Measurements from ENCODE around the gene HDDC2.
"Not testable (repeated sequence)": the region's sequence is repeated elsewhere in the genome, so short reads cannot be mapped to it uniquely, and the experiment has no call there.

HDDC2 gene

DNA sequence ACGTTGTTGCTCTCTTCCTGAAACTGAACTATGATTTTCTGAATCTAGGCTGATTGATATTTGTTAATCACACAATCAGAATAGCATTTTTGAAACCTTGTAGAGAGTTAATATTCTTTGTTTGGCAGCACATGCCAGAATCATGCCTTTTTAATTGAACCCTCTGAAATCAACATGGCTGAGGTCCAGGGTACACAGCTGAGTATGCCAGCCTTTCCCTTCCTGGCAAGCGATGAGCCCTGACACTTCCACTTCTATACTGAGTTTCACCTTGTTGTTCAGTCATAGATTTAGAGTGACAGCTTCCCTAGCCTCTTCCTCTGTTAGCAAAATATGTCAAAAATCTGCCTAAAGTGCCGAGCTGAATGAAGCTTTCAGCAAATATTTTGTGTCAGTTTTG, 6.8 kb downstream of the HDDC2 start:
- no peak for DNase-seq (ENCODE audit: low spot score)
- TF ChIP-seq, protein P1, sequence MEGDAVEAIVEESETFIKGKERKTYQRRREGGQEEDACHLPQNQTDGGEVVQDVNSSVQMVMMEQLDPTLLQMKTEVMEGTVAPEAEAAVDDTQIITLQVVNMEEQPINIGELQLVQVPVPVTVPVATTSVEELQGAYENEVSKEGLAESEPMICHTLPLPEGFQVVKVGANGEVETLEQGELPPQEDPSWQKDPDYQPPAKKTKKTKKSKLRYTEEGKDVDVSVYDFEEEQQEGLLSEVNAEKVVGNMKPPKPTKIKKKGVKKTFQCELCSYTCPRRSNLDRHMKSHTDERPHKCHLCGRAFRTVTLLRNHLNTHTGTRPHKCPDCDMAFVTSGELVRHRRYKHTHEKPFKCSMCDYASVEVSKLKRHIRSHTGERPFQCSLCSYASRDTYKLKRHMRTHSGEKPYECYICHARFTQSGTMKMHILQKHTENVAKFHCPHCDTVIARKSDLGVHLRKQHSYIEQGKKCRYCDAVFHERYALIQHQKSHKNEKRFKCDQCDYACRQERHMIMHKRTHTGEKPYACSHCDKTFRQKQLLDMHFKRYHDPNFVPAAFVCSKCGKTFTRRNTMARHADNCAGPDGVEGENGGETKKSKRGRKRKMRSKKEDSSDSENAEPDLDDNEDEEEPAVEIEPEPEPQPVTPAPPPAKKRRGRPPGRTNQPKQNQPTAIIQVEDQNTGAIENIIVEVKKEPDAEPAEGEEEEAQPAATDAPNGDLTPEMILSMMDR (IDR thresholded peaks at IDR 0.05; ENCODE audit: extremely low read depth, missing control alignments), result no peak

DNA sequence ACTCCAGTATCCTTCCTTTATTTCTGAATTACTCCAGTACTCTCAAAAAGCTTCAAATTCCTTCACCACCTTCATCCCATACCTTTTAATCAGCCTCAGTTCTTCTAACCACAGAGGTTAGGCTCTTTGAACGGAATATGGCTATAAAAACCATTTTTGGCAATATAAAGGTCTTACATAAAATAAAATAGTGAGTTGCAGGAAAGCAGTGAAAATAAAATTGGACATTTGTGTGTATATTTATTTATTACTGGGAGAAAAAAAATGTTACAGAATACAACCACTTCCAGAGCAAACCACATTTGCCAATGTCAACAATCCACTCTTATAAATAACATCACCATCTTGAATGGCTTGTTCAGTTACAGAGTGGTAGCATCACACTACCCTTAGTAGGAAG, 7.7 kb downstream of the HDDC2 start:
- no peak for DNase-seq (ENCODE audit: low spot score)
- TF ChIP-seq, protein P1 (IDR thresholded peaks at IDR 0.05; ENCODE audit: extremely low read depth, missing control alignments), result no peak

DNA sequence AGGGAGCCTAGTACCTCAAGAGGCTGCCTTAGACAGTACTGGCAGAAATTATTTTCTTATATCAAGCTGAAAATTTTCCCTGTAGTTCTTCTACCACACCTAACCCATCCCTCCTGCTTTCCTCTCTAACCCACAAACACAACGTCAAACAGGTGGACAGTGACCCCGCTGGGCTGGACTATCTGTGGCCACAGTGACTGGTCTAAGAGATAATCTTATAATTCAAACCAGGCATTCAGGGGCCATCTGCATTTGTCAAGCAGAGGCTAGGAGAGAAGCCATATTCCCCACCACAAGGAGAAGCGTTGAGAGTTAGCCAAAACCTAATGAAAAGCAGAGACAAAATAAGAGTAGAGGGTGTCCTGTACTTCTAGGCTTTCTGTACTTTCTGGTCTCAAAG, 8.2 kb downstream of the HDDC2 start:
- TF ChIP-seq, protein P1 (IDR thresholded peaks at IDR 0.05; ENCODE audit: extremely low read depth, missing control alignments), result no peak
- DNase-seq (ENCODE audit: low spot score), result no peak

DNA sequence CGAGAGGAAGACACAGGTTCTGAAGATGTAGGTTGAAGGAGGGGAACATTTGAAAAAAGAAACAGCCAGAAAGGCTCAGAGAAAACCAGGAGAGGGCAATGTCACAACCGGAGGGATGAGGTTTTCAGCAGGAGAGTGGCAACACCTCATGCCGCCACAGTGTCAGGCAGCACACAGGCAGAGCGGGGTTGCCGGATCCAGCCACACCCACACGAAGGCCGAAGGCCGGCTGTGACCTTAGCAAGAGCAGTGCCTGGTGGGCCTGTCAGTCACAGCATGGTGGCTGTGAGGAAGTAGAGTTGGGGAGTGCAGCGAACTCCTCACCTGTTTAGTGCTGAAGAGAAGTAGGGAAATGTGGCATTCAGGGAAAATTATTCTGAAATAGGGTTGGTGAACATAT, 14.0 kb downstream of the HDDC2 start:
- no peak for DNase-seq (ENCODE audit: low spot score)
- TF ChIP-seq, protein P1 (IDR thresholded peaks at IDR 0.05; ENCODE audit: extremely low read depth, missing control alignments), result no peak

DNA sequence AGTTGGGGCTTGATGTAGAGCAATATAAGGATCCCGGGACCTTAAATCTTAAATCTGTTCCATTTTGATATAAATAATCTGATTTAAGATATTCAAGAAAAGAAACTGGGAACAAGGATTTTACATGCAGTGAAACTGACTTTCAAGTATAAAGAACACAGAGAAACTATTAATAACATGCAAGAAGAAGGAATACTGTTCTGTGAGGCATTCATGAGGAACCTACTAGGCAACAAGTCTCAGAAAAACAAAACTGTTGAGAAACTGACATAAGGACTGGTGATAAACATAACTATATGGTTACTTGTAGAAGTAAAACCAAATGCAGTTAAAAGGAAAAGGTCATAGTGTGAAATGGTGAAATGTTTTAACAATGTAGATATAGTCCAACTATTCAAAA, 15.8 kb downstream of the HDDC2 start:
- DNase-seq (ENCODE audit: low spot score), result no peak
- TF ChIP-seq, protein P1 (IDR thresholded peaks at IDR 0.05; ENCODE audit: extremely low read depth, missing control alignments), result no peak

DNA sequence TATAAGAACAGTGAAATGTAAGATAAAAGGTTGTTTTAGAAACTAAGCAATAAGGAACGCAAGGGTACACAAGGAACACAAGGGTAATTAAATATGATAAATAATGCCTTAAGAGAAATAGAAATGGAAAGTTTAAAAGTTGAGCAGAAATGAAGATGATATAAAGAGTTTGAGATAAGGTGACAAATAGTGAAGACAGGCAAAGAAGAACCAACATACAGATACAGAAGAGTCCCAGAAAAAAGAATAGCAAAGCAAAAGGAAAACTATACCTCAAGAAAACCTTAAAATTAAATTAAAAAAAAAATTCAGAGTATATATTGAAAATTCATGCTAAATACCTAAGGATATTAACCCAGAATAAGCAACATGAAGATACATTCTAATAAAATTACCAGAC, 16.4 kb downstream of the HDDC2 start:
- no peak for DNase-seq (ENCODE audit: low spot score)

DNA sequence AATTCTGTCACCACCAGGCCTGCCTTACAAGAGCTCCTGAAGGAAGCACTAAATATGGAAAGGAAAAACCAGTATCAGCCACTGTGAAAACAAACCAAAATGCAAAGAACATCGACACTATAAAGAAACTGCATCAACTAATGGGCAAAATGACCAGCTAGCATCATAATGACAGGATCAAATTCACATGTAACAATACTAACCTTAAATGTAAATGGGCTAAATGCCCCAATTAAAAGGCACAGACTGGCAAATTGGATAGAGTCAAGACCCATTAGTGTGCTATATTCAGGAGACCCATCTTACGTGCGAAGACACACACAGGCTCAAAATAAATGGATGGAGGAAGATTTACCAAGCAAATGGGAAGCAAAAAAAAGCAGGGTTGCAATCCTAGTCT, 19.3 kb downstream of the HDDC2 start:
- DNase-seq (ENCODE audit: low spot score), result not testable (repeated sequence)

More for the DNA sequence above, 16.4 kb downstream of the HDDC2 start:
- TF ChIP-seq, protein P1 (IDR thresholded peaks at IDR 0.05; ENCODE audit: extremely low read depth, missing control alignments), result no peak

DNA sequence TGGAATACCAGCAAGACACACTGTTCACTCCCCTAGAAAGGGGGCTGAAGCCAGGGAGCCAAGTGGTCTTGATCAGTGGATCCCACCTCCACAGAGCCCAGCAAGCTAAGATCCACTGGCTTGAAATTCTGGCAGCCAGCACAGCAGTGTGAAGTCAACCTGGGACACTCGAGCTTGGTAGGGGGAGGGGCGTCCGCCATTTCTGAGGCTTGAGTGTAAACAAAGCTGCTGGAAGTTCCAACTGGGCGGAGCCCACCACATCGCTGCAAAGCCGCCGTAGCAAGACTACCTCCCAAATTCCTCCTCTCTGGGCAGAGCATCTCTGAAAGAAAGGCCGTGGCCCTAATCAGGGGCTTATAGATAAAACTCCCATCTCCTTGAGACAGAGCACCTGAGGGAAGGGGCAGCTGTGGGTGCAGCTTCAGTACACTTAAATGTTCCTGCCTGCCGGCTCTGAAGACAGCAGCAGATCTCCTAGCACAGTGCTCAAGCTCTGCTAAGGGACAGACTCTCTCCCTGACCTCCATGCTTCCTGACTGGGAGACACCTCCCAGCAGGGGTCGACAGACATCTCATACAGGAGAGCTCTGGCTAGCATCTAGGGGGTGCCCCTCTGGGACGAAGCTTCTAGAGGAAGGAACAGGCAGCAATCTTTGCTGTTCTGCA, 21.3 kb downstream of the HDDC2 start:
- not testable (repeated sequence) for DNase-seq (ENCODE audit: low spot score)

All from GM20000 (cell line).